ENCODE data around the gene RFTN1. TPM values are rescaled to one million over a fixed set of nuclear protein-coding genes. Genes with fewer than 3 reads are reported as not detected.

RFTN1 gene
- total and polyA plus RNA-seq, 2 of the 8 experiments (the other 6 are each of a cell fraction or from before 2014, with no cell fraction given) = 4.6 to 6.7 TPM

- TF ChIP-seq JUND (IDR thresholded peaks at IDR 0.05; ENCODE audit: low read length) (no peak), SRF (IDR thresholded peaks at IDR 0.05; ENCODE audit: low read depth, low read length) (no peak), SAP30 (IDR thresholded peaks at IDR 0.05; ENCODE audit: insufficient read depth, insufficient replicate concordance, low read length) (no peak)
Observed at GRCh38 chr3:16554126-16554525, 40.6 kb upstream of the RFTN1 start (continued).

Measured in H1 (cell line).